Measurements from ENCODE around the gene SELENBP1. TPM values are rescaled to one million over a fixed set of nuclear protein-coding genes. Genes with fewer than 3 reads are reported as not detected.

SELENBP1 gene
- total RNA-seq, 5 donors from 2014 or later (not counting 1 experiment from before 2014, with no cell fraction given), result 0.72 to 1.2 (median 0.93) TPM; not detected in 2

DNA sequence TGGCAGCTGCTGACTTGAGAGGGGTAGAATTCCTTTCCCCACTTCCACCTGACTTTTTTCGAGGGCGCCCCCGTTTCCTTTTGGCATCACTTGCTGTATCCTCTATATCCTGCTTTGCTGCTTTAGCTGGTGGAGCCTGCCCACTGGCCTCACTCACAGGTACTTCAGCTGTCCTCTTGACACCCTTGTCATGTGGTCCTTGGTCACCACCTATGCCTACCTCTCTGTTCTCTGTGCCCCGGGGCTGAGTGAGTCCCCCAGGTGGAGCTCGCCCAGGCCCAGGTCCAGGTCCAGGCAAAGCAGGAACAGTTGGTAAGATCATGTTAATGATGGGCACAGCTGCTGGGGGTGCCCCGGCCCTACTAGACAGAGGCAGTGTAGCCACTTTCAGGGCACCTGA lies 29.9 kb downstream of the SELENBP1 start:
- H3K4me3 Mint-ChIP-seq, result no peak overlapping the region
- no peaks in the 10 kb centered on the region for H3K27me3 Mint-ChIP-seq
- ChIA-PET POLR2A (no interaction called here), CTCF (no interaction called here)
- no peak overlapping the region for H3K4me3 ChIP-seq (ENCODE audit: control insufficient read depth in 1 of 2, extremely low read depth in 1 of 2, low read length in 1 of 2)
- peaks cover 28% of the 10 kb centered on the region for H3K36me3 Mint-ChIP-seq
- H3K27me3 ChIP-seq (replicated peaks in 1 of 2; ENCODE audit: control insufficient read depth in 2 of 2, extremely low read depth in 1 of 2, insufficient read depth in 2 of 2, low read length in 1 of 2), result no peaks in the 10 kb centered on the region
- H3K36me3 ChIP-seq (ENCODE audit: control insufficient read depth in 2 of 2, extremely low read depth in 1 of 2, insufficient read depth in 1 of 2, low read length in 1 of 2), result peaks cover 14 to 40% of the 10 kb centered on the region in 2 donors
- peaks cover 5 to 19% of the 10 kb centered on the region in 2 experiments for H3K4me1 ChIP-seq (ENCODE audit: control insufficient read depth in 1 of 2, extremely low read depth in 1 of 2, insufficient read depth in 2 of 2, low read length in 2 of 2)
- H3K9me3 Mint-ChIP-seq, result no peaks in the 10 kb centered on the region
- H3K9me3 ChIP-seq, result no peaks in the 10 kb centered on the region
- H3K27ac ChIP-seq (ENCODE audit: low read length), result no peak overlapping the region
- peaks cover 27 to 53% (median 37%) of the 10 kb centered on the region in 3 donors for H3K4me1 Mint-ChIP-seq
- peak overlapping the region in 1 of 2 donors; percentile 16 for H3K27ac Mint-ChIP-seq
- ATAC-seq (replicated peaks in 1 of 4), result no peak
- WGBS (ENCODE audit: insufficient coverage), result 100% methylated on average over 1 of the region's 6 CpGs
- no peak for DNase-seq

GRCh38 chr1:151342021-151342420 lies 30.5 kb downstream of the SELENBP1 start:
- Histone ChIP-seq H3K27me3 (replicated peaks in 1 of 2; ENCODE audit: control insufficient read depth in 2 of 2, extremely low read depth in 1 of 2, insufficient read depth in 2 of 2, low read length in 1 of 2) (no peaks in the 10 kb centered on the region), H3K4me1 (ENCODE audit: control insufficient read depth in 1 of 2, extremely low read depth in 1 of 2, insufficient read depth in 2 of 2, low read length in 2 of 2) (peaks cover 3 to 17% of the 10 kb centered on the region in 2 experiments), H3K36me3 (ENCODE audit: control insufficient read depth in 2 of 2, extremely low read depth in 1 of 2, insufficient read depth in 1 of 2, low read length in 1 of 2) (peaks cover 14 to 40% of the 10 kb centered on the region in 2 donors), H3K9me3 (no peaks in the 10 kb centered on the region), H3K4me3 (ENCODE audit: control insufficient read depth in 1 of 2, extremely low read depth in 1 of 2, low read length in 1 of 2) (no peak overlapping the region), H3K27ac (ENCODE audit: low read length) (peak overlapping the region; percentile 35)
- ChIA-PET POLR2A (no interaction called here), CTCF (interaction anchor here in 1 of 2 donors (3.1 kb wide), 1 partner anchor 40 kb away, joined by 51 read pairs; no protein-coding TSS in a partner anchor)
- Mint-ChIP-seq H3K36me3 (peaks cover 28% of the 10 kb centered on the region), H3K27me3 (no peaks in the 10 kb centered on the region), H3K4me1 (peaks cover 22 to 48% (median 32%) of the 10 kb centered on the region in 3 donors), H3K9me3 (no peaks in the 10 kb centered on the region), H3K27ac (peak overlapping the region in 1 of 2 donors; percentile 5), H3K4me3 (no peak overlapping the region)
- DNase-seq (no peak), ATAC-seq (replicated peaks in 1 of 4) (no peak)
- WGBS (ENCODE audit: insufficient coverage), result no CpG with 5 or more reads among the region's 2 CpGs

- ChIA-PET POLR2A (interaction anchor here (0.6 to 1.3 kb wide), 4 partner anchors 11 to 67 kb away, joined by 3 to 11 read pairs (median 6); no protein-coding TSS in a partner anchor), CTCF (interaction anchor here (0.5 to 3.1 kb wide), 34 partner anchors 9 to 496 kb away, joined by 3 to 51 read pairs (median 4); partner anchors contain the start of genes PI4KB (in 1 of the 2), PSMB4 (in 1 of the 2), PSMD4 (in 1 of the 2) and VPS72 (in 1 of the 2))
- no peak overlapping the region for H3K4me3 Mint-ChIP-seq
- H3K4me3 ChIP-seq (ENCODE audit: control insufficient read depth in 1 of 2, extremely low read depth in 1 of 2, low read length in 1 of 2), result no peak overlapping the region
- H3K27ac Mint-ChIP-seq, result peak overlapping the region; percentile 7 to 70
- 100% methylated on average over 1 of the region's 7 CpGs for WGBS (ENCODE audit: insufficient coverage)
- H3K36me3 ChIP-seq (ENCODE audit: control insufficient read depth in 2 of 2, extremely low read depth in 1 of 2, insufficient read depth in 1 of 2, low read length in 1 of 2), result peaks cover 14 to 40% of the 10 kb centered on the region in 2 donors
- H3K27ac ChIP-seq (ENCODE audit: low read length), result peak overlapping the region; percentile 35
- H3K9me3 ChIP-seq, result no peaks in the 10 kb centered on the region
- H3K36me3 Mint-ChIP-seq, result peaks cover 28% of the 10 kb centered on the region
- ATAC-seq (replicated peaks in 1 of 4) (peak; percentile 84 to 87 (median 86)), DNase-seq (peak in 28 of 35 experiments; percentile 14 to 83 (median 32))
- peaks cover 3 to 12% of the 10 kb centered on the region in 2 experiments for H3K4me1 ChIP-seq (ENCODE audit: control insufficient read depth in 1 of 2, extremely low read depth in 1 of 2, insufficient read depth in 2 of 2, low read length in 2 of 2)
- H3K4me1 Mint-ChIP-seq, result peaks cover 13 to 39% (median 24%) of the 10 kb centered on the region in 3 donors
- no peaks in the 10 kb centered on the region for H3K9me3 Mint-ChIP-seq
- H3K27me3 ChIP-seq (replicated peaks in 1 of 2; ENCODE audit: control insufficient read depth in 2 of 2, extremely low read depth in 1 of 2, insufficient read depth in 2 of 2, low read length in 1 of 2), result no peaks in the 10 kb centered on the region
- no peaks in the 10 kb centered on the region for H3K27me3 Mint-ChIP-seq
These were observed 31.4 kb downstream of the SELENBP1 start for GRCh38 chr1:151340870-151341754.

GRCh38 chr1:151336556-151336955 lies 35.9 kb downstream of the SELENBP1 start:
- CTCF ChIA-PET, result interaction anchor here (0.5 to 0.6 kb wide), 2 partner anchors 78 to 236 kb away, joined by 3 to 5 read pairs; no protein-coding TSS in a partner anchor
- ATAC-seq (replicated peaks in 1 of 4), result no peak
- H3K27ac Mint-ChIP-seq, result peak overlapping the region in 1 of 2 donors; percentile 11

GRCh38 chr1:151334822-151335221 lies 37.7 kb downstream of the SELENBP1 start:
- ATAC-seq (replicated peaks in 1 of 4), result no peak
- Histone ChIP-seq H3K4me1 (ENCODE audit: control insufficient read depth in 1 of 2, extremely low read depth in 1 of 2, insufficient read depth in 2 of 2, low read length in 2 of 2) (no peaks in the 10 kb centered on the region), H3K27ac (ENCODE audit: low read length) (no peak overlapping the region), H3K36me3 (ENCODE audit: control insufficient read depth in 2 of 2, extremely low read depth in 1 of 2, insufficient read depth in 1 of 2, low read length in 1 of 2) (no peaks in the 10 kb centered on the region), H3K9me3 (no peaks in the 10 kb centered on the region), H3K27me3 (replicated peaks in 1 of 2; ENCODE audit: control insufficient read depth in 2 of 2, extremely low read depth in 1 of 2, insufficient read depth in 2 of 2, low read length in 1 of 2) (no peaks in the 10 kb centered on the region), H3K4me3 (ENCODE audit: control insufficient read depth in 1 of 2, extremely low read depth in 1 of 2, low read length in 1 of 2) (no peak overlapping the region)
- DNase-seq, result no peak
- no peak overlapping the region for H3K27ac Mint-ChIP-seq
- H3K27me3 Mint-ChIP-seq, result no peaks in the 10 kb centered on the region
- H3K4me1 Mint-ChIP-seq, result peaks cover 0 to 6% (median under 1%) of the 10 kb centered on the region in 3 donors
- no CpG with 5 or more reads among the region's 5 CpGs for WGBS (ENCODE audit: insufficient coverage)
- no peak overlapping the region for H3K4me3 Mint-ChIP-seq
- CTCF ChIA-PET, result no interaction called here
- H3K36me3 Mint-ChIP-seq, result no peaks in the 10 kb centered on the region
- POLR2A ChIA-PET, result no interaction called here
- no peaks in the 10 kb centered on the region for H3K9me3 Mint-ChIP-seq

More at GRCh38 chr1:151336556-151336955, 35.9 kb downstream of the SELENBP1 start:
- Histone ChIP-seq H3K4me3 (ENCODE audit: control insufficient read depth in 1 of 2, extremely low read depth in 1 of 2, low read length in 1 of 2) (no peak overlapping the region), H3K36me3 (ENCODE audit: control insufficient read depth in 2 of 2, extremely low read depth in 1 of 2, insufficient read depth in 1 of 2, low read length in 1 of 2) (peaks cover 0 to under 1% of the 10 kb centered on the region in 2 donors), H3K4me1 (ENCODE audit: control insufficient read depth in 1 of 2, extremely low read depth in 1 of 2, insufficient read depth in 2 of 2, low read length in 2 of 2) (no peaks in the 10 kb centered on the region), H3K9me3 (no peaks in the 10 kb centered on the region), H3K27ac (ENCODE audit: low read length) (no peak overlapping the region), H3K27me3 (replicated peaks in 1 of 2; ENCODE audit: control insufficient read depth in 2 of 2, extremely low read depth in 1 of 2, insufficient read depth in 2 of 2, low read length in 1 of 2) (no peaks in the 10 kb centered on the region)
- Mint-ChIP-seq H3K4me1 (peaks cover 6 to 14% (median 8%) of the 10 kb centered on the region in 3 donors), H3K9me3 (no peaks in the 10 kb centered on the region), H3K27me3 (no peaks in the 10 kb centered on the region), H3K4me3 (no peak overlapping the region), H3K36me3 (peaks cover 3% of the 10 kb centered on the region)
- POLR2A ChIA-PET, result no interaction called here
- DNase-seq, result no peak
- no CpG with 5 or more reads among the region's 3 CpGs for WGBS (ENCODE audit: insufficient coverage)

All from T-cell (primary cell).